GM12892 (cell line): Measurements from ENCODE around the gene USO1.
A peak's percentile ranks its signal among the peaks of the same experiment; 100 is the strongest.
"Not testable (repeated sequence)": the region's sequence is repeated elsewhere in the genome, so short reads cannot be mapped to it uniquely, and the experiment has no call there.

Experiments used
- DNase-seq: peaks from one replicate; pipeline ENCODE4 v3.0.0; 2011; ENCODE audit not compliant: insufficient read length
- FAIRE-seq: peaks from 2 replicates; lab custom pipeline; 2011; peaks lifted over from hg19 to GRCh38; lab: Jason Lieb, UNC
- POLR2A ChIP-seq: IDR thresholded peaks from 2 replicates; pipeline ENCODE4 v1.6.1; 2011; ENCODE audit warnings: low read depth, low read length, control low read depth
- POLR2AphosphoS5 ChIP-seq: IDR thresholded peaks from 2 replicates; pipeline ENCODE4 v1.6.1; 2011; ENCODE audit warnings: low read depth, low read length, control low read depth
- TAF1 ChIP-seq: IDR thresholded peaks from 2 replicates; pipeline ENCODE4 v1.6.1; 2011; ENCODE audit warnings: low read depth, mild to moderate bottlenecking, control low read depth, low read length, borderline replicate concordance

USO1 gene

DNA sequence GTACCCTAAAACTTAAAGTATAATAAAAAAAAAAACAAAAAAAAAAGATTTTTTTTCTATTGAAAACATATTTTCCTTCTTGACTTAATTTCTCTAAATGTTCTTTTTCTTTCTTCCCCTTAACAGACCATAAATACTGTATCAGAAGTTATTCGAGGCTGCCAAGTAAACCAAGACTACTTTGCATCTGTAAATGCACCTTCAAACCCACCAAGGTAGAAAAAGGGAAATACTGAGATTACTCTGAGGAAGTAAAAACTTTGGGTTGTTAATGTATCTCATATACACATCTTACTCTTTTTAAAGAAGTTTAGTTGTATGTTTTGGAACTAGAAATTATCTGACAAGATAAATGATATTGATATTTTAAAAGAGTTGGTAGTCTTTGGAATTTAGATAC lies 65.6 kb downstream of the USO1 start:
- TF ChIP-seq POLR2AphosphoS5 (no peak), POLR2A (no peak), TAF1 (no peak)
- no peak for DNase-seq
- no peak for FAIRE-seq

DNA sequence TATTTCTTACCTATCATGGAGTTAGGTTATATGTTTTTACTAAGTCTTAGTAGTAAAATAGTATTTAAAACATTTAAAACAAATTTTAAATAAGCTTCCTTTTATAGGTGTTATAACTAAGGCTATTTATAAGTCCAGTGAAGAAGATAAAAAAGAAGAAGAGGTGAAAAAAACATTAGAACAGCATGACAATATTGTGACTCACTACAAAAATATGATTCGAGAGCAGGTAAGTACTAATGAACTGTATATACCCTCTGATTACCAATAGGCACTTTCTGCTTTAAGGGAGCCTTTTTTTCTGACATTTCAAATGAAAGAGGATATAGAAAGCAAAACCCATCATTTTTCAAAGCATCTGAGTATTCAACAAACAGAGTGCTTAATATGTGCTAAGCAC lies 76.6 kb downstream of the USO1 start:
- TF ChIP-seq POLR2AphosphoS5 (no peak), TAF1 (no peak), POLR2A (no peak)
- DNase-seq, result no peak
- no peak for FAIRE-seq

DNA sequence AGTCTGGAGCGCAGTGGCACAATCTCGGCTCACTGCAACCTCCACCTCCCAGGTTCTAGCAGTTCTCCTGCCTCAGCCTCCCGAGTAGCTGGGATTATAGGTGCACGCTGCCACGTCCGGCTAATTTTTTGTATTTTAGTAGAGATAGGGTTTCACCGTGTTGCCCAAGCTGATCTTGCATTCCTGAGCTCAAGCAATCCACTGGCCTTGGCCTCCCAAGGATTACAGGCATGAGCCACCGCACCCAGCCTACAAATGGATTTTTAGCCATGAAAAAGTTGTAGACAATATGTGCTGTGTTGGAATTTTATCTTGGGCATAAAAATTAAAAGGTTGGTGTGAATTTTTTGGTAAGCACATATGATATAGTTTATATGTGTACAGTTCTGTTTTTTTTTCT lies 81.7 kb downstream of the USO1 start:
- not testable (repeated sequence) for DNase-seq, FAIRE-seq

DNA sequence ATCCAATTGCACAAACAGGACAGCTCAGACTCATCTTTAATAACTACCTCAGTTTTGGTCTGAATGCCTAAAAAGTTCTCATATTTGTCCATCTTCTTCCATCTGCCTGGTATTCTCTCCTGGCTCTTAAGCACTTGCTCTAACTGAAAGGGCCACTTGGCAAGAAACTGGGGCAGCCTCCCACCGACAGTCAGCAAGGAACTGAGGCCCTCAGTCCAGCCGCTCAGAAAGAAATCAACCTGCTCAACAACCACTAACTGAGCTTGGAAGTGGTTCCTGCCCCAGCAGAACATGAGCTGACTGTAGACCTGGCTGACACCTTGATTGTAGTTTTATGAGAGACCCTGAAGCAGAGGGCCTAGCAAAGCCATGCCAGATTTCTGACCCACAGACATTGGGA lies 93.5 kb downstream of the USO1 start:
- FAIRE-seq, result no peak
- TF ChIP-seq POLR2AphosphoS5, result no peak
- no peak for TF ChIP-seq POLR2A
- no peak for TF ChIP-seq TAF1
- DNase-seq, result no peak

DNA sequence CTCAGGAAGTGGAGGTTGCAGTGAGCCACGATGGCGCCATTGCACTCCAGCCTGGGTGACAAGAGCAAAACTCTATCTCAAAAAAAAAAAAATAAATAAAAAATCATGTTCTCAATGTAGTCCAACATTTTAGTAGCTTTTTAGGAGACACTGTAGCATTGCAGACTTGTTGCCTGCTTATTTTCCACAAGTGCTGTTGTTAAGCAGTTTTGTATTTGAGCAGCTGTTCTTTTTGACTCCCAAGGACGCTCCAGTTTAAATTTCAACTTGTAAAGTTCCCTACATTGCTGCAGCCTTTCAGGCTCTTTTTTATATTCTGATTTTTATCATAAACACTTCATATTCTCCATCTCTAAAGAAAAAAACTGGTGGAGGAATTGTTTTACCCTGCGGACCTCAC lies 94.7 kb downstream of the USO1 start:
- FAIRE-seq, result no peak
- no peak for TF ChIP-seq POLR2AphosphoS5
- TF ChIP-seq TAF1, result no peak
- no peak for TF ChIP-seq POLR2A
- DNase-seq, result no peak

DNA sequence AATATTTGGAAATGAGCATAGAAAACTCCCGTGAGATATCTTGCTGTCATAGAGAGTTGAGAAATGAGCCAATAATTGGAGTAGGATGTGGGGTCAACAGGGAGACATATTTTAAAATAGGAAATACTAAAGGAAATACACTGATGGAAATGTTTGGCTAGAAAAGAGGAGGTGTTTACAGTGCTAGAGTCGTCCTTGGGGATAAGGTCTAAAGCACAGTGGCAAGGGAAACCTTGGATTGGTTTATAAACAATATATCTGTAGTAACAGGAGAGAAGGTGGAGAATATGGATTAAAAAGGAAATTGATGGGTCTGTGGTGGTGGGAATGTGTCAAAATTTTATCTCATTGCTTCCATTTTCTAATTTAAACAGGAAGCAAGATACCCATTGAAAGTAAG lies 95.8 kb downstream of the USO1 start:
- no peak for TF ChIP-seq POLR2A
- TF ChIP-seq POLR2AphosphoS5, result no peak
- no peak for TF ChIP-seq TAF1
- FAIRE-seq (no peak), DNase-seq (no peak)

DNA sequence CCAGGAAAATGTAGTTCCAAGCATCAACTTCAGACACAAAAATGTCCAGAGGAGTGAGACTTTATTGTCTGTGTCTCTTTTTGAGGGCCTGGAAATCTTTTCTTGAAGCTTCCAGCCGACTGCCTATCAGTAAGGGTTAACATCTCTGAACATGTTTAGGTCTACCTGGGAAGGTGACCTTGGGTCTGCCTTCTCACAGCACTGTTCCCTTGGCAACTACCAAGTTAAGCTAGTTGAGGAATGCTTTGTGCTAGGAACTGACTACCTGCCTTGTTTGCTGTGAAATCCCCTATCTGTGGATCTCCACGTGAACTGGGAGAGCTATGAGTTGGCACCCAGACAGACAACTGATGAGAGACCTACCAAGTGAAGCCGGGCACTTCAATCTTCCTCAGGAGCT lies 96.3 kb downstream of the USO1 start:
- DNase-seq, result no peak
- FAIRE-seq, result no peak
- no peak for TF ChIP-seq TAF1
- TF ChIP-seq POLR2AphosphoS5, result no peak
- TF ChIP-seq POLR2A, result no peak

DNA sequence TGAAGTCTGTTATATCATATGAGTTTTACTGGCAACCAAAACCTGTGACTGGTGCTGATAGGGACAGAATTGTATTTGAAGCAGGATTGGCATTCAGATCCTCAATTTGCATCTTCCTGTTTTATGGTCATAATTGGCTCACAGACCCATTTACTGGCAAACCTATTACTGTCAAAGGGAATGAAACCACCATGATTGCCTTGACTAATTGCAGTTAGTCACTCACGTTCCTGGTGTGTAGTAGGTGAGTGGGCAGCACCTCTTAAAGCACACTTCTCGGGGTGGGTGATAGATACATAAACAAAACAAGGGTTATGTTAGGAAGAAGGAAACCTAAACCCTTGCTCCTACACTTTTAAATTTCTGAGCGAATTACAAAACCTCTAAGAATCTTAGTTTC lies 96.8 kb downstream of the USO1 start:
- no peak for FAIRE-seq
- no peak for DNase-seq
- no peak for TF ChIP-seq POLR2A
- TF ChIP-seq TAF1, result no peak
- no peak for TF ChIP-seq POLR2AphosphoS5

DNA sequence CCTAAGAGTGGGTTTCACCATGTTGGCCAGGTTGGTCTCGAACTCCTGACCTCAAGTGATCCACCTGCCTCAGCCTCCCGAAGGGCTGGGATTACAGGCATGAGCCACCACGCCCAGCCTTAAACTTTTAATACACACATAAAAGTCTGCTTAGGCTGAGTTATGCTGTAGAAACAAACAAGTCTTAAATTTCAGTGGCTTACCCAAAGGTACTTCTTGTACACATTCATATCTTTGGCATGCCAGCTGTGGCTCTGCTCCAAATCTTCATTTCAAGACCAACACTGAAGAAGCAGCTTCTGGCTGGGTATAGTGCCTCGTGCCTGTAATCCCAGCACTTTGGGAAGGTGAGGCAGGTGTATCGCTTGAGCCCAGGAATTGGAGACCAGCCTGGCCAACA lies 97.6 kb downstream of the USO1 start:
- DNase-seq (no peak), FAIRE-seq (no peak)
- TF ChIP-seq TAF1 (no peak), POLR2AphosphoS5 (no peak), POLR2A (no peak)

DNA sequence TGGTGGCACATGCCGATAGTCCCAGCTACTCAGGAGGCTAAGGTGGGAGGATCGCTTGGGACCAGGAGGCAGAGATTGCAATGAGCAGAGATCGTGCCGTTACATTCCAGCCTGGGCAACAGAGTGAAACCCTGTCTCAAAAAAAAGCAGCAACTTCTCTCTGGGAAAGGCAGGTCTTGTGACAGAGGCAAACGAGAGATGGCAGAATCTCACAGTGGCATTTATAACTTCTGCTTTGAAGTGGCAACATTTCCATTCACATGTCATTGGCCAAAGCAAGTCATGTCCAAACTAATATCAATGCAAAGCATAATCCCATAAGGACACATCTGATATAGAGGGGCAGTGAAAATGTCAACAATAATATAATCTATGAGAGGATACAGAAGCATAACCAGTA lies 98.0 kb downstream of the USO1 start:
- FAIRE-seq (no peak), DNase-seq (no peak)
- TF ChIP-seq POLR2AphosphoS5 (no peak), TAF1 (no peak), POLR2A (no peak)

DNA sequence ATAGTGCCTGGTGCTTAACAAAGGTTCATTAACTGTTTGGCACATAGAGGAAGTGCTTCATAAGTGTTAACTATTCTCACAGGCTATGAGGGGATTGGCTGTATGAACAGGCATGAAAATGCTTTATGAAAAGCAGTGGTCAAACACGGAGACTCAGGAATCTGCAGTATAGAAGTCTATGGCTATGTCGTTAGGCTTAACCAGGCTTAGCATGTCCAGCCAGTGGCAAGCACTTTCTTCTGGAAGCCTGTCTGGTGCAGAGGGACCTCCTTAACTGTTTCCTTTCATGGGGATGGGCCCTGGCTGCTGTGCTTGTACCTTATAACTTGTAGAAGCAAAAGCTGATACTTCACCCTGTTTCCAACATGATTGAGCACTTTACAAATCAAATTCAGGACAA lies 99.4 kb downstream of the USO1 start:
- TF ChIP-seq POLR2A, result no peak
- no peak for TF ChIP-seq POLR2AphosphoS5
- TF ChIP-seq TAF1, result no peak
- no peak for FAIRE-seq
- no peak for DNase-seq

DNA sequence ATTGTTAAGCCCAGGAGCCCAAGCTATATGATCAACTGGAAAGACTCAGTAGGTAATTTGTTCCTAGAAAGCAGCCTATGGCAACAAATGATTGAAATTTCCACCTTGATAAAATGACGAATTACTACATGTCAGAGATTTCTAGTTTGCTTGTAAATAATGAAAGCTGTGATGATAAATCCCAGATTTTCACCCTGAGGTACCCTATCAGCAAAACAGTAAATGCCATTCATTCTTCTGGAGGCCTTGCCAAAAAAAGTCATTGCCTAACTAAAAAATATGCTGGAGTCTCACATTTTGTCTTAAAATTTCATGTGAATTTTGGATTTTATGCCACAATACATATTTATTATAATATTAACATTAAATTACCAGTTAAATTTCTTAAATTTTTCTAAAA lies 106.5 kb downstream of the USO1 start:
- DNase-seq (no peak), FAIRE-seq (no peak)
- TF ChIP-seq POLR2AphosphoS5 (no peak), POLR2A (no peak), TAF1 (no peak)

DNA sequence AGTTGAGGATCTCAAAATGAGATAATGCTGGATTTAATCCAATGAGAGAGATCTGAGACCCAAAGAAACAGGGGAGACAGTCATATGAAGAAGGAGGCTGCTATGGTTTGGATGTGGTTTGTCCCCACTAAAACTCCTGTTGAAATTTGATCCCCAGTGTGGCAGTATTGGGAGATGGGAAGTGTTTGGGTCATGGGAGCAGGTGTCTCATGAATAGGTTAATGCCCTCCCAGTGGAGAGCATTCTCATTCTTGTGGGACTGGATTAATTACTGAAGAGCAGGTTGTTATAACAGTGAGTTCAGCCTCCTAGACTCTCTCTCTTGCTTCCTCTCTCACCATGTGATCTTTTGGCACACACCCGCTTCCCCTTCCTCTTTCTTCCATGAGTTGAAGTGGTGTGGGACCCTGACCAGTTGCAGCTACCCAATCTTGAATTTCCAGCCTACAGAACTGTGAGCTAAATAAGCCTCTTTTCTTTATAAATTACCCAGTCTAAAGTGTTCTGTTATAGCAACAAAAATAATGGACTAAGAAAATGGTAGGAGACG lies 107.6 kb downstream of the USO1 start:
- no peak for TF ChIP-seq TAF1
- TF ChIP-seq POLR2A, result no peak
- no peak for TF ChIP-seq POLR2AphosphoS5
- DNase-seq, result no peak
- FAIRE-seq, result peak; percentile 38
